SK-N-SH (cell line): ENCODE data around the gene OXTR. TPM values are rescaled to one million over a fixed set of nuclear protein-coding genes. Genes with fewer than 3 reads are reported as not detected.

Source experiments
- CTCF ChIA-PET: fragments of 300-600, 350-600 bp; formaldehyde crosslinking; extraction: SDS; loops from one replicate; lab custom pipeline; 2021; lab: Yijun Ruan, JAX
- POLR2A ChIA-PET: fragments of 350-600 bp; sonication (Branson Sonifier 250); formaldehyde crosslinking; extraction: SDS; loops from one replicate; lab custom pipeline; 2020; ENCODE audit warnings: antibody characterized with exemption, inconsistent platforms; lab: Yijun Ruan, JAX
- DNase-seq: peaks from one replicate; pipeline ENCODE4 v3.0.0; 2012
- H2AFZ ChIP-seq: fragments of 200-600 bp; sonication (generic); 2 replicates; pipeline ENCODE4 v1.8.1; 2016; ENCODE audit warnings: antibody characterized with exemption, mild to moderate bottlenecking, low read depth
- H3F3A ChIP-seq: fragments of 200-600 bp; sonication (generic); replicated peaks from 2 replicates; pipeline ENCODE3; 2016; ENCODE audit warnings: antibody characterized with exemption, mild to moderate bottlenecking; ENCODE audit not compliant: insufficient read depth
- H3K27ac ChIP-seq, 2 experiments: fragments of 200-500 bp in 1 of 2; fragments of 200-600 bp in 1 of 2; sonication (Bioruptor generic) in 1 of 2; sonication (generic), shearing (Covaris generic) in 1 of 2; 2 replicates each; pipeline versions ENCODE4 v1.5.1 to v1.6.1; 2014 to 2016; ENCODE audit warnings: low read depth in 2 of 2, inconsistent platforms in 1 of 2, low read length in 1 of 2, mild to moderate bottlenecking in 1 of 2, mixed read lengths in 1 of 2
- H3K27me3 ChIP-seq: fragments of 200-600 bp; sonication (generic), shearing (Covaris generic); 2 replicates; pipeline ENCODE4 v1.6.1; 2016; ENCODE audit warnings: mixed run types; ENCODE audit not compliant: insufficient read depth
- H3K36me3 ChIP-seq, 2 experiments: fragments of 200-500 bp in 1 of 2; fragments of 200-600 bp in 1 of 2; sonication (Bioruptor generic) in 1 of 2; sonication (generic) in 1 of 2; replicated peaks in 1 of 2; 2 replicates each; pipeline versions ENCODE3 to v1.5.1; 2014 to 2016; ENCODE audit warnings: low read length in 1 of 2, mild to moderate bottlenecking in 1 of 2; ENCODE audit not compliant: insufficient read depth in 2 of 2, control insufficient read depth in 1 of 2
- H3K4me1 ChIP-seq, 2 experiments: fragments of 200-500 bp in 1 of 2; fragments of 200-600 bp in 1 of 2; sonication (Bioruptor generic) in 1 of 2; sonication (generic), shearing (Covaris generic) in 1 of 2; 2 replicates each; pipeline versions ENCODE4 v1.5.1 to v1.6.1; 2014 to 2016; ENCODE audit warnings: low read depth in 1 of 2, low read length in 1 of 2, mixed run types in 1 of 2; ENCODE audit not compliant: insufficient read depth in 2 of 2, control insufficient read depth in 1 of 2
- H3K4me2 ChIP-seq: fragments of 200-600 bp; sonication (generic), shearing (Covaris generic); 2 replicates; pipeline ENCODE4 v1.6.1; 2017; ENCODE audit warnings: mixed run types
- H3K4me3 ChIP-seq, 2 experiments: fragments of 200-500 bp in 1 of 2; fragments of 200-600 bp in 1 of 2; sonication (Bioruptor generic) in 1 of 2; sonication (generic), shearing (Covaris generic) in 1 of 2; 2 replicates each; pipeline versions ENCODE4 v1.5.1 to v1.8.1; 2014 to 2016; ENCODE audit warnings: low read depth in 2 of 2, inconsistent platforms in 1 of 2, low read length in 1 of 2, mild to moderate bottlenecking in 1 of 2, mixed read lengths in 1 of 2, moderate library complexity in 1 of 2
- H3K79me2 ChIP-seq: fragments of 200-600 bp; sonication (generic); 2 replicates; pipeline ENCODE4 v1.8.1; 2017; ENCODE audit warnings: mild to moderate bottlenecking; ENCODE audit not compliant: insufficient read depth
- H3K9ac ChIP-seq: fragments of 200-600 bp; sonication (generic); 2 replicates; pipeline ENCODE4 v1.6.1; 2017; ENCODE audit warnings: mixed run types
- H3K9me2 ChIP-seq: fragments of 200-600 bp; sonication (generic); 2 replicates; pipeline ENCODE4 v1.6.1; 2017; ENCODE audit warnings: mixed run types
- H3K9me3 ChIP-seq: fragments of 200-600 bp; sonication (generic); 2 replicates; pipeline ENCODE4 v1.6.1; 2017; ENCODE audit warnings: mixed run types, mild to moderate bottlenecking, moderate library complexity
- H4K20me1 ChIP-seq: fragments of 200-600 bp; sonication (generic); 2 replicates; pipeline ENCODE4 v1.6.1; 2017; ENCODE audit warnings: mild to moderate bottlenecking, mixed run types; ENCODE audit not compliant: insufficient read depth
- ELF1 ChIP-seq: IDR thresholded peaks from 2 replicates; pipeline ENCODE4 v1.4.0; 2012
- EP300 ChIP-seq, 2 experiments: IDR thresholded peaks; 2 replicates each; pipeline versions ENCODE4 v1.4.0 to v1.6.1; 2012; ENCODE audit warnings: borderline replicate concordance in 1 of 2, low read depth in 1 of 2, low read length in 1 of 2
- EZH2phosphoT487 ChIP-seq: fragments of 200-600 bp; sonication (generic); IDR thresholded peaks from 2 replicates; pipeline ENCODE4 v1.6.1; 2017; ENCODE audit warnings: low read depth, mixed run types, mild to moderate bottlenecking, antibody characterized with exemption, moderate library complexity, borderline replicate concordance
- FOSL2 ChIP-seq: IDR thresholded peaks from 2 replicates; pipeline ENCODE4 v1.4.0; 2012; ENCODE audit warnings: low read depth, mild to moderate bottlenecking, moderate library complexity, borderline replicate concordance
- FOXJ3 ChIP-seq: sonication (generic); formaldehyde crosslinking; IDR thresholded peaks from 2 replicates; pipeline ENCODE4 v1.5.1; 2020; ENCODE audit warnings: mild to moderate bottlenecking, missing genetic modification reagents
- FOXM1 ChIP-seq: IDR thresholded peaks from 2 replicates; pipeline ENCODE4 v1.4.0; 2012; ENCODE audit warnings: low read depth, mild to moderate bottlenecking
- GABPA ChIP-seq: IDR thresholded peaks from 2 replicates; pipeline ENCODE4 v1.4.0; 2012; ENCODE audit warnings: low read depth, mild to moderate bottlenecking
- IRF3 ChIP-seq: fragments of 150-350 bp; IDR thresholded peaks from 2 replicates; pipeline ENCODE4 v1.6.1; 2016; ENCODE audit warnings: mild to moderate bottlenecking, low read depth, low read length
- MXI1 ChIP-seq: IDR thresholded peaks from 2 replicates; pipeline ENCODE4 v1.6.1; 2012; ENCODE audit warnings: mild to moderate bottlenecking, low read depth, low read length, improper control_type of control experiment
- NFIC ChIP-seq: IDR thresholded peaks from 2 replicates; pipeline ENCODE4 v1.4.0; 2012; ENCODE audit warnings: borderline replicate concordance
- NRF1 ChIP-seq: IDR thresholded peaks from 2 replicates; pipeline ENCODE4 v1.6.1; 2012; ENCODE audit warnings: low read depth, mild to moderate bottlenecking, low read length
- RAD21 ChIP-seq: IDR thresholded peaks from 2 replicates; pipeline ENCODE4 v1.6.1; 2012; ENCODE audit warnings: mild to moderate bottlenecking, low read length
- RCOR1 ChIP-seq: fragments of 150-350 bp; IDR thresholded peaks from 2 replicates; pipeline ENCODE4 v1.6.1; 2017; ENCODE audit warnings: antibody characterized with exemption, low read length
- SMC3 ChIP-seq: IDR thresholded peaks from 2 replicates; pipeline ENCODE4 v1.6.1; 2012; ENCODE audit warnings: low read depth, low read length, improper control_type of control experiment
- TAF1 ChIP-seq: IDR thresholded peaks from 2 replicates; pipeline ENCODE4 v1.6.1; 2012; ENCODE audit warnings: low read depth, mild to moderate bottlenecking, low read length, moderate library complexity, borderline replicate concordance
- TCF12 ChIP-seq: IDR thresholded peaks from 2 replicates; pipeline ENCODE4 v1.4.0; 2012
- TEAD4 ChIP-seq: IDR thresholded peaks from 2 replicates; pipeline ENCODE4 v1.4.0; 2012; ENCODE audit warnings: mild to moderate bottlenecking, borderline replicate concordance; ENCODE audit not compliant: insufficient read depth
- YY1 ChIP-seq: IDR thresholded peaks from 2 replicates; pipeline ENCODE4 v1.4.0; 2012; ENCODE audit warnings: low read depth, mild to moderate bottlenecking
- ZBTB33 ChIP-seq: IDR thresholded peaks from 2 replicates; pipeline ENCODE4 v1.4.0; 2012; ENCODE audit warnings: low read depth, borderline replicate concordance
- WGBS: methylation state at CpG from one replicate; pipeline ENCODE4 v1.1.6; 2017; ENCODE audit warnings: low lambda C conversion rate; 5-methylcytosine and 5-hydroxymethylcytosine counted together
- polyA plus RNA-seq, 3 experiments: library from polyadenylated mRNA; depleted of rRNA; stranded (reverse); fragments of >200 nt; gene quantifications; 2 replicates each; pipeline ENCODE4 v1.2.3, GENCODE V29; 2012
- TF ChIP-seq, protein P1 (sequence below): IDR thresholded peaks from 2 replicates; pipeline ENCODE4 v1.4.0; 2012; ENCODE audit warnings: low read depth
- TF ChIP-seq, protein P2 (sequence below): IDR thresholded peaks from 2 replicates; pipeline ENCODE4 v1.6.1; 2012; ENCODE audit warnings: mild to moderate bottlenecking, low read depth, low read length, moderate library complexity

The OXTR gene
- polyA plus RNA-seq, 1 of the 3 experiments (the other 2 are of a cell fraction): 1.8 TPM

DNA sequence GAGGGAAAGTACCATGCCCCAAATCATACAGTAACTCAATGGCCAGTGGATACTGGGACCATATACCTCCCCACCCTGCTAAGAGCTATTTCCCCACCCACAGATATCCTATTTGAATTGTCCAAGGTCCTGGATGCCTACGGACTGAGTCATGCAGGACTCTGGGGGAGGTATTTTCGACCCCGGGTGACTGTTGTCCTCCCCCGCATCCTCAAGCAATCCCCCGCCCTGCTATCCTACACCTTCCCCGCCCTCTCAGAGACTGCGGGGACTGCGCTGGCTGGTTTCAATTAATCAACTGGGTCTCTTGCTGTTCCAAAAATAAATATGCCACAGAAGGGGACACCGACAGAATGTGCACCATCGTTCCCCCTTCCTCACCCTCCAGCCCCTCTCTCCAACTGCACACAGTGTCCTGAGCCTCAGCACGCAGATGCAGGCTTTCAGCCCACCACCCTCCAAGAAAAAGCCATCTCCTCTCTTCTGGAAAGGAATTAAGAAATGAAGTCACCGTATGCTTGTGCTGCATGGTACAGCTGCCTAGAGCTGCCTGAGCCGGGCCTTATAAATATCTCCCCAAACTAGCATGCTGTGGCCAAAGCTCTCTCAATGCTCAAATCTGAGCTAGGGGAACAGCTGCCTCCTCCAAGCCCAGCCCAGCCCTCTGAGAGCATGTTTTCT, 27.7 kb downstream of the OXTR start (continued):
- no peak for TF ChIP-seq NRF1
- TF ChIP-seq ZBTB33: no peak
- peak; percentile 73; the same call in 1 of the 2 replicates for TF ChIP-seq FOSL2
- TF ChIP-seq RCOR1: no peak
- no peak for TF ChIP-seq GABPA
- TF ChIP-seq, protein P1, sequence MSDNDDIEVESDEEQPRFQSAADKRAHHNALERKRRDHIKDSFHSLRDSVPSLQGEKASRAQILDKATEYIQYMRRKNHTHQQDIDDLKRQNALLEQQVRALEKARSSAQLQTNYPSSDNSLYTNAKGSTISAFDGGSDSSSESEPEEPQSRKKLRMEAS: no peak
- no peak for TF ChIP-seq NFIC
- no peak for TF ChIP-seq FOXJ3 (CRISPR knock-in tag)
- TF ChIP-seq TCF12: peak; percentile 80
- no peak for TF ChIP-seq YY1
- TF ChIP-seq, all 33 proteins: peak for 6

DNA sequence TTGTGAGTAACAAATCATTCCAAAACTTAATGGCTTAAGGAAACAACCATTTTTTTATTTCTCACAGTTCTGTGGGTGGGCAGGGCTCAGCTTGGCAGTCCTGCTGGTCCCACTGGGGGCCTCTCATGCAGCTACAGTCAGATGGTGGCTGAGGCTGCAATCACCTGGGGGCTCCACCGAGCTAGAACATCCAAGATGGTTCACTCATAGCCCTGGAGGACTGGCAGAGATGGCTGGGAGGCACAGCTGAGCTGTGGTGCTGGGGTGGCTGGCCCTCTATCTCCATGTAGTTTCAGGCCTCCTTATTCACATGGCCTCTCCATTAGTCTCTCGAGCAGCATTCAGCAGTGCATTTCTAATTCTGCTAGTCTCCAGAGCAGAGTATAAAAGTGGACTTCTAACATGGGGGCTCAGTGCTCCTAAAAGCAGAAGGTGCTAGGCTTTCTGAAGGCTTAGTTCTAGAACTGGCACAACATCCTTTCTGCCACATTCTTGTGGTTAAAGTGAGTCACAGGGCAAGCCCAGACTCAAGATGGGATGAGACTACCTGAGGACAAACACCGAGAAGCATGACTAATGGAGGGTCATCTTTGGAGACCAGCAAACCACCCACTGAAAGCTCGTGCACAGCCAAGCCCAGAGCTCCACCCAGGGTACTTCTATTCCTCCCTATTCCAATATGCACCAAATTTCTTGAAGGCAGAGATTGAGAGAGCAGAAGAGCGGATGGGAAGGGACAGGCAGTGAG, 29.5 kb downstream of the OXTR start:
- Histone ChIP-seq H3K4me1 (peaks cover 10 to 25% of the 10 kb centered on the region in 2 experiments), H3K9ac (no peak overlapping the region), H3K9me2 (no peaks in the 10 kb centered on the region), H3K36me3 (no peaks in the 10 kb centered on the region), H3K4me3 (0 out of 4 replicates have a peak overlapping the region, but pooled peaks of 1 of the 2 experiments have one; percentile 10), H3F3A (peaks cover 14% of the 10 kb centered on the region), H2AFZ (no peak overlapping the region), H3K4me2 (peak overlapping the region; percentile 75), H3K27me3 (no peaks in the 10 kb centered on the region), H3K27ac (peak overlapping the region in 1 of 2 experiments; percentile 54; a peak in 1 of 4 replicates), H4K20me1 (no peaks in the 10 kb centered on the region), H3K9me3 (no peaks in the 10 kb centered on the region), H3K79me2 (no peaks in the 10 kb centered on the region)
- DNase-seq: no peak
- POLR2A ChIA-PET: no interaction called here
- 43% methylated on average over 4 of the region's 5 CpGs for WGBS
- CTCF ChIA-PET: interaction anchor here (0.8 to 3.8 kb wide), 3 partner anchors 19 to 32 kb away, joined by 3 to 23 read pairs (median 3); partner anchors contain the start of gene OXTR
- peak; percentile 82 for TF ChIP-seq NFIC
- no peak for TF ChIP-seq TEAD4
- no peak for TF ChIP-seq FOXM1
- no peak for TF ChIP-seq SMC3
- no peak for TF ChIP-seq IRF3
- no peak for TF ChIP-seq YY1
- no peak for TF ChIP-seq RAD21
- no peak for TF ChIP-seq GABPA
- TF ChIP-seq EZH2phosphoT487: no peak
- TF ChIP-seq EP300 (IDR thresholded peaks at IDR 0.05; ENCODE audit: borderline replicate concordance in 1 of 2, low read depth in 1 of 2, low read length in 1 of 2): peak in 1 of 2 experiments; percentile 54; a peak in 1 of 4 replicates
- TF ChIP-seq, protein P2, sequence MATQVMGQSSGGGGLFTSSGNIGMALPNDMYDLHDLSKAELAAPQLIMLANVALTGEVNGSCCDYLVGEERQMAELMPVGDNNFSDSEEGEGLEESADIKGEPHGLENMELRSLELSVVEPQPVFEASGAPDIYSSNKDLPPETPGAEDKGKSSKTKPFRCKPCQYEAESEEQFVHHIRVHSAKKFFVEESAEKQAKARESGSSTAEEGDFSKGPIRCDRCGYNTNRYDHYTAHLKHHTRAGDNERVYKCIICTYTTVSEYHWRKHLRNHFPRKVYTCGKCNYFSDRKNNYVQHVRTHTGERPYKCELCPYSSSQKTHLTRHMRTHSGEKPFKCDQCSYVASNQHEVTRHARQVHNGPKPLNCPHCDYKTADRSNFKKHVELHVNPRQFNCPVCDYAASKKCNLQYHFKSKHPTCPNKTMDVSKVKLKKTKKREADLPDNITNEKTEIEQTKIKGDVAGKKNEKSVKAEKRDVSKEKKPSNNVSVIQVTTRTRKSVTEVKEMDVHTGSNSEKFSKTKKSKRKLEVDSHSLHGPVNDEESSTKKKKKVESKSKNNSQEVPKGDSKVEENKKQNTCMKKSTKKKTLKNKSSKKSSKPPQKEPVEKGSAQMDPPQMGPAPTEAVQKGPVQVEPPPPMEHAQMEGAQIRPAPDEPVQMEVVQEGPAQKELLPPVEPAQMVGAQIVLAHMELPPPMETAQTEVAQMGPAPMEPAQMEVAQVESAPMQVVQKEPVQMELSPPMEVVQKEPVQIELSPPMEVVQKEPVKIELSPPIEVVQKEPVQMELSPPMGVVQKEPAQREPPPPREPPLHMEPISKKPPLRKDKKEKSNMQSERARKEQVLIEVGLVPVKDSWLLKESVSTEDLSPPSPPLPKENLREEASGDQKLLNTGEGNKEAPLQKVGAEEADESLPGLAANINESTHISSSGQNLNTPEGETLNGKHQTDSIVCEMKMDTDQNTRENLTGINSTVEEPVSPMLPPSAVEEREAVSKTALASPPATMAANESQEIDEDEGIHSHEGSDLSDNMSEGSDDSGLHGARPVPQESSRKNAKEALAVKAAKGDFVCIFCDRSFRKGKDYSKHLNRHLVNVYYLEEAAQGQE: no peak
- no peak for TF ChIP-seq MXI1
- TF ChIP-seq ELF1: no peak
- TF ChIP-seq TAF1: no peak
